H9 (cell line): Measurements from ENCODE around the gene RSPRY1. TPM values are rescaled to one million over a fixed set of nuclear protein-coding genes. Genes with fewer than 3 reads are reported as not detected.

Experiments used
- DNase-seq: peaks from one replicate; pipeline ENCODE4 v3.0.0-alpha.2; 2017
- H2AFZ ChIP-seq: one replicate; pipeline ENCODE4 v1.6.1; 2013; ENCODE audit warnings: mild to moderate bottlenecking, low read length, control low read depth, moderate library complexity
- H2AK5ac ChIP-seq: 2 replicates; pipeline ENCODE4 v1.6.1; 2013; ENCODE audit warnings: low read length, control low read depth, mixed read lengths; ENCODE audit not compliant: insufficient read length
- H2BK120ac ChIP-seq: one replicate; pipeline ENCODE4 v1.6.1; 2013; ENCODE audit warnings: low read depth, mild to moderate bottlenecking, low read length, control low read depth, inconsistent platforms; ENCODE audit not compliant: poor library complexity, severe bottlenecking
- H2BK12ac ChIP-seq: 2 replicates; pipeline ENCODE4 v1.6.1; 2013; ENCODE audit warnings: low read length, control low read depth, mixed read lengths, low read depth; ENCODE audit not compliant: insufficient read length
- H2BK15ac ChIP-seq: 2 replicates; pipeline ENCODE4 v1.6.1; 2013; ENCODE audit warnings: low read depth, low read length, control low read depth
- H2BK20ac ChIP-seq: one replicate; pipeline ENCODE4 v1.6.1; 2013; ENCODE audit warnings: low read depth, mild to moderate bottlenecking, low read length, control low read depth, inconsistent platforms; ENCODE audit not compliant: poor library complexity, severe bottlenecking
- H2BK5ac ChIP-seq: 2 replicates; pipeline ENCODE4 v1.6.1; 2013; ENCODE audit warnings: low read length, control low read depth, mixed read lengths; ENCODE audit not compliant: insufficient read length
- H3K14ac ChIP-seq: 2 replicates; pipeline ENCODE4 v1.6.1; 2013; ENCODE audit warnings: low read length, control low read depth; ENCODE audit not compliant: insufficient read depth
- H3K18ac ChIP-seq: 2 replicates; pipeline ENCODE4 v1.6.1; 2013; ENCODE audit warnings: low read depth, mild to moderate bottlenecking, mixed read lengths, low read length, control low read depth; ENCODE audit not compliant: insufficient read length
- H3K23ac ChIP-seq: 2 replicates; pipeline ENCODE4 v1.6.1; 2013; ENCODE audit warnings: low read length, control low read depth, mixed read lengths, low read depth; ENCODE audit not compliant: insufficient read length
- H3K23me2 ChIP-seq: 2 replicates; pipeline ENCODE4 v1.6.1; 2013; ENCODE audit warnings: low read depth, mild to moderate bottlenecking, mixed read lengths, low read length, control low read depth; ENCODE audit not compliant: insufficient read length, poor library complexity, severe bottlenecking
- H3K27ac ChIP-seq: 2 replicates; pipeline ENCODE4 v1.5.1; 2013; ENCODE audit warnings: low read length, control low read depth, mixed read lengths, low read depth; ENCODE audit not compliant: insufficient read length
- H3K27me3 ChIP-seq: 2 replicates; pipeline ENCODE4 v1.6.1; 2013; ENCODE audit warnings: low read length, control low read depth, inconsistent platforms; ENCODE audit not compliant: insufficient read depth
- H3K4ac ChIP-seq: 2 replicates; pipeline ENCODE4 v1.6.1; 2013; ENCODE audit warnings: low read depth, mild to moderate bottlenecking, control low read depth, inconsistent platforms, low read length, moderate library complexity
- H3K4me1 ChIP-seq: 2 replicates; pipeline ENCODE4 v1.6.1; 2013; ENCODE audit warnings: low read length, control low read depth, inconsistent platforms; ENCODE audit not compliant: insufficient read depth
- H3K4me2 ChIP-seq: 2 replicates; pipeline ENCODE4 v1.6.1; 2013; ENCODE audit warnings: low read length, control low read depth, mixed read lengths; ENCODE audit not compliant: insufficient read length, insufficient read depth
- H3K56ac ChIP-seq: 2 replicates; pipeline ENCODE4 v1.6.1; 2013; ENCODE audit warnings: low read depth, mild to moderate bottlenecking, mixed read lengths, low read length, control low read depth; ENCODE audit not compliant: insufficient read length
- H3K79me1 ChIP-seq: 2 replicates; pipeline ENCODE4 v1.6.1; 2013; ENCODE audit warnings: low read depth, mild to moderate bottlenecking, moderate library complexity, low read length, control low read depth, inconsistent platforms; ENCODE audit not compliant: insufficient read depth, poor library complexity, severe bottlenecking
- H3K79me2 ChIP-seq: 2 replicates; pipeline ENCODE4 v1.6.1; 2013; ENCODE audit warnings: low read length, control low read depth, inconsistent platforms; ENCODE audit not compliant: insufficient read depth
- H3K9ac ChIP-seq: 2 replicates; pipeline ENCODE4 v1.6.1; 2013; ENCODE audit warnings: low read length, control low read depth, mixed read lengths; ENCODE audit not compliant: insufficient read length; ENCODE audit errors: extremely low read depth
- H3K9me3 ChIP-seq: one replicate; pipeline ENCODE4 v1.6.1; 2013; ENCODE audit warnings: low read depth, low read length, inconsistent platforms; ENCODE audit not compliant: control insufficient read depth
- H3T11ph ChIP-seq: one replicate; pipeline ENCODE4 v1.6.1; 2013; ENCODE audit warnings: mild to moderate bottlenecking, low read length, control low read depth, inconsistent platforms
- H4K20me1 ChIP-seq: one replicate; pipeline ENCODE4 v1.6.1; 2013; ENCODE audit not compliant: control insufficient read depth, insufficient read length, insufficient read depth
- H4K5ac ChIP-seq: 2 replicates; pipeline ENCODE4 v1.6.1; 2013; ENCODE audit warnings: low read depth, mild to moderate bottlenecking, mixed read lengths, low read length, control low read depth; ENCODE audit not compliant: insufficient read length
- H4K8ac ChIP-seq: replicated peaks from 2 replicates; pipeline ENCODE4 v1.6.1; 2013; ENCODE audit warnings: low read length, control low read depth, mixed read lengths, low read depth; ENCODE audit not compliant: insufficient read length
- H4K91ac ChIP-seq: 2 replicates; pipeline ENCODE4 v1.6.1; 2013; ENCODE audit warnings: low read depth, mild to moderate bottlenecking, moderate library complexity, mixed read lengths, low read length, control low read depth; ENCODE audit not compliant: insufficient read length
- H3K27ac Mint-ChIP-seq, 3 experiments: 2 replicates in 2 of 3; 3 replicates in 1 of 3; pipeline ENCODE4 v1.8.0; 2020 to 2021; ENCODE audit warnings: mixed read lengths in 3 of 3, mild to moderate bottlenecking in 1 of 3, moderate library complexity in 1 of 3
- H3K27me3 Mint-ChIP-seq: 2 replicates; pipeline ENCODE4 v1.8.0; 2021; ENCODE audit warnings: low read depth, mild to moderate bottlenecking, moderate library complexity, mixed read lengths
- H3K36me3 Mint-ChIP-seq, 3 experiments: 2 replicates in 2 of 3; 3 replicates in 1 of 3; pipeline ENCODE4 v1.8.0; 2020 to 2021; ENCODE audit warnings: low read depth in 3 of 3, mixed read lengths in 3 of 3; ENCODE audit not compliant: insufficient read depth in 1 of 3
- H3K4me1 Mint-ChIP-seq, 2 experiments: 2 replicates each; pipeline ENCODE4 v1.8.0; 2020; ENCODE audit warnings: mixed read lengths in 2 of 2
- H3K4me3 Mint-ChIP-seq, 2 experiments: 2 replicates in 1 of 2; 3 replicates in 1 of 2; pipeline ENCODE4 v1.8.0; 2020 to 2021; ENCODE audit warnings: mild to moderate bottlenecking in 2 of 2, mixed read lengths in 2 of 2, moderate library complexity in 1 of 2
- H3K9me3 Mint-ChIP-seq, 2 experiments: 2 replicates in 1 of 2; 3 replicates in 1 of 2; pipeline ENCODE4 v1.8.0; 2020; ENCODE audit warnings: mild to moderate bottlenecking in 2 of 2, mixed read lengths in 2 of 2, moderate library complexity in 1 of 2
- WGBS: extraction: QIAGEN DNeasy Blood & Tissue Kit; methylation state at CpG from one replicate; pipeline ENCODE4 v1.1.7; 2013; ENCODE audit warnings: missing lambda C conversion rate, low lambda C conversion rate, mixed read lengths; ENCODE audit not compliant: insufficient read length; ENCODE audit errors: extremely low coverage; 5-methylcytosine and 5-hydroxymethylcytosine counted together
- total RNA-seq: library from RNA; stranded (reverse); gene quantifications from 2 replicates; pipeline ENCODE4 v1.2.1, GENCODE V29; 2021
- TF ChIP-seq, protein P1 (sequence below): fragments of 200-600 bp; sonication (generic); conservative IDR thresholded peaks from 3 replicates; pipeline ENCODE4 v1.8.0; 2021; ENCODE audit warnings: antibody characterized with exemption, mild to moderate bottlenecking

RSPRY1 gene
- total RNA-seq, 1 experiment from 2014 or later: 36.1 TPM

DNA sequence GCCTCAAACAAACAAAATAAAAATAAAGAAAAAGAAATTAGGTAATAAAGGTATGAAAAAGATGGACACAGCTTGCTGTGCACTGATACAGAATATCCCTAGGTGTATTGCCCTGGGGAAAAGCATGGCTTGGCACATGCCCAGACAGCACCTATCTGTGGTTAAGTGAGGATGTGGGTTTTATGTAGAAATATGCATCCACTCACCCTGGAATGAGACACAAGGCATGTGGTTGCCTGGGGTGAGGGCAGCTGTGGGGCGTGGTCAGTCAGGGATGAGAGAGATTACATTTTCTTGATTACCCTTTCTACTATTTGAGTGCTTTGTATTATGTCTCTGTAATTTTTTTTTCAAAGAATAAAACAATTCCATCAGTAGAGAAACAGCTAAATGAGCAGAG, 91.5 kb downstream of the RSPRY1 start:
- Histone ChIP-seq H3K4ac (no peak overlapping the region), H3K4me1 (peaks cover 4% of the 10 kb centered on the region; the same call in 1 of the 2 replicates), H2BK5ac (no peak overlapping the region), H3K23ac (no peak overlapping the region), H2BK15ac (no peak overlapping the region), H4K5ac (no peak overlapping the region), H3K9me3 (no peaks in the 10 kb centered on the region), H3K79me2 (0 out of 2 replicates have a peak, but pooled peaks cover 2% of the 10 kb centered on the region), H4K20me1 (no peaks in the 10 kb centered on the region), H2AFZ (no peak overlapping the region), H3K14ac (no peak overlapping the region), H3K9ac (no peak overlapping the region), H3K4me2 (no peak overlapping the region), H3K23me2 (no peaks in the 10 kb centered on the region), H3K18ac (no peak overlapping the region), H4K8ac (no peak overlapping the region), H4K91ac (no peak overlapping the region), H2BK12ac (no peak overlapping the region), H2BK20ac (no peak overlapping the region), H3K79me1 (no peaks in the 10 kb centered on the region), H3K27ac (no peak overlapping the region), H2BK120ac (no peak overlapping the region), H3K56ac (no peak overlapping the region), H2AK5ac (no peak overlapping the region), H3T11ph (no peak overlapping the region), H3K27me3 (peaks cover 3% of the 10 kb centered on the region; the same call in 1 of the 2 replicates)
- H3K4me3 Mint-ChIP-seq: no peak overlapping the region
- peaks cover 14 to 15% of the 10 kb centered on the region in 2 experiments for H3K4me1 Mint-ChIP-seq
- H3K36me3 Mint-ChIP-seq: no peaks in the 10 kb centered on the region
- WGBS: no CpG with 5 or more reads among the region's 1 CpG
- DNase-seq: no peak
- TF ChIP-seq, protein P1, sequence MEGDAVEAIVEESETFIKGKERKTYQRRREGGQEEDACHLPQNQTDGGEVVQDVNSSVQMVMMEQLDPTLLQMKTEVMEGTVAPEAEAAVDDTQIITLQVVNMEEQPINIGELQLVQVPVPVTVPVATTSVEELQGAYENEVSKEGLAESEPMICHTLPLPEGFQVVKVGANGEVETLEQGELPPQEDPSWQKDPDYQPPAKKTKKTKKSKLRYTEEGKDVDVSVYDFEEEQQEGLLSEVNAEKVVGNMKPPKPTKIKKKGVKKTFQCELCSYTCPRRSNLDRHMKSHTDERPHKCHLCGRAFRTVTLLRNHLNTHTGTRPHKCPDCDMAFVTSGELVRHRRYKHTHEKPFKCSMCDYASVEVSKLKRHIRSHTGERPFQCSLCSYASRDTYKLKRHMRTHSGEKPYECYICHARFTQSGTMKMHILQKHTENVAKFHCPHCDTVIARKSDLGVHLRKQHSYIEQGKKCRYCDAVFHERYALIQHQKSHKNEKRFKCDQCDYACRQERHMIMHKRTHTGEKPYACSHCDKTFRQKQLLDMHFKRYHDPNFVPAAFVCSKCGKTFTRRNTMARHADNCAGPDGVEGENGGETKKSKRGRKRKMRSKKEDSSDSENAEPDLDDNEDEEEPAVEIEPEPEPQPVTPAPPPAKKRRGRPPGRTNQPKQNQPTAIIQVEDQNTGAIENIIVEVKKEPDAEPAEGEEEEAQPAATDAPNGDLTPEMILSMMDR: no peak
- no peaks in the 10 kb centered on the region for H3K9me3 Mint-ChIP-seq
- H3K27me3 Mint-ChIP-seq: peaks cover 21% of the 10 kb centered on the region
- no peak overlapping the region; a peak in 2 of 7 replicates for H3K27ac Mint-ChIP-seq
